Stimulated activated CD8-positive, alpha-beta memory T cell treated with anti-CD3 and anti-CD28 coated beads, Interleukin-15, amount 100 ng/mL, for 24 hours (primary cell): ENCODE data around the gene ALG12.

Experiments used
- DNase-seq: peaks from one replicate; pipeline ENCODE4 v3.0.0-alpha.2; 2020; ENCODE audit warnings: low read depth

Gene ALG12

GRCh38 chr22:49911881-49912625 is 6.2 kb downstream of the ALG12 start:
- DNase-seq, result no peak

- no peak for DNase-seq
Observed at GRCh38 chr22:49910229-49911155, 7.7 kb downstream of the ALG12 start.

GRCh38 chr22:49909476-49910205 is 8.6 kb downstream of the ALG12 start:
- DNase-seq, result no peak

GRCh38 chr22:49907807-49908206 is 10.4 kb downstream of the ALG12 start:
- no peak for DNase-seq

- DNase-seq, result no peak
Observed at GRCh38 chr22:49906799-49907290, 11.4 kb downstream of the ALG12 start.

- no peak for DNase-seq
Observed at GRCh38 chr22:49906071-49906798, 12.0 kb downstream of the ALG12 start.

GRCh38 chr22:49905465-49905864 is 12.8 kb downstream of the ALG12 start:
- DNase-seq, result no peak

- DNase-seq, result no peak
Observed at GRCh38 chr22:49904040-49904369, 14.2 kb downstream of the ALG12 start.

- no peak for DNase-seq
Observed at GRCh38 chr22:49903322-49904039, 14.8 kb downstream of the ALG12 start.

- DNase-seq, result no peak
Observed at GRCh38 chr22:49901457-49901856, 16.8 kb downstream of the ALG12 start.

GRCh38 chr22:49900441-49901230 is 17.6 kb downstream of the ALG12 start:
- no peak for DNase-seq

- DNase-seq, result no peak
Observed at GRCh38 chr22:49899530-49899929, 18.7 kb downstream of the ALG12 start.

- DNase-seq, result no peak
Observed at GRCh38 chr22:49897015-49897684, 21.1 kb downstream of the ALG12 start.

GRCh38 chr22:49896201-49896600 is 22.0 kb downstream of the ALG12 start:
- DNase-seq, result no peak

GRCh38 chr22:49894322-49895054 is 23.8 kb downstream of the ALG12 start:
- DNase-seq, result no peak

- no peak for DNase-seq
Observed at GRCh38 chr22:49893025-49893424, 25.2 kb downstream of the ALG12 start.

GRCh38 chr22:49892226-49892899 is 25.9 kb downstream of the ALG12 start:
- DNase-seq, result no peak

GRCh38 chr22:49889071-49889470 is 29.2 kb downstream of the ALG12 start:
- no peak for DNase-seq
